GM21576 (cell line): ENCODE measurements around the gene WDR45B.

ENCODE experiments used
- ATAC-seq: cut with Tn5 transposase; IDR thresholded peaks from one replicate; pipeline ENCODE4 v1.9.1; 2021; ENCODE audit warnings: mild to moderate bottlenecking, moderate library complexity; ENCODE audit not compliant: unreplicated experiment

WDR45B gene

DNA sequence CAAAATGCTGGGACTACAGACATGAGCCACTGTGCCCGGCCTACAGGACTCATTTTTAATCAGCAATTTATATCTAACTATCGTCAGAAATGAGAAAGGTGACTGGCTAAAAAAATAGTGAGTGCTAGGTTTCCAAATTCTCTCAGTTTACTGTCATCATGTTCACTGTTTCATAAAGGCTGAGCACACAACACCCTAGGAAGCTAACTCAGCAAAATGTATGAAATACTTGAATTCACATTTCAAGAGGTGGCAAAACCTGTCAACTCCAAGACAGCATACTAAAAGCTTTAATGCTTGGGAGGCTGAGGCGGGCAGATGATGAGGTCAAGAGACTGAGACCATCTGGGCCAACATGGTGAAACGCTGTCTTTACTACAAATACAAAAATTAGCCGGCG, 16.7 kb downstream of the WDR45B start:
- no peak for ATAC-seq

DNA sequence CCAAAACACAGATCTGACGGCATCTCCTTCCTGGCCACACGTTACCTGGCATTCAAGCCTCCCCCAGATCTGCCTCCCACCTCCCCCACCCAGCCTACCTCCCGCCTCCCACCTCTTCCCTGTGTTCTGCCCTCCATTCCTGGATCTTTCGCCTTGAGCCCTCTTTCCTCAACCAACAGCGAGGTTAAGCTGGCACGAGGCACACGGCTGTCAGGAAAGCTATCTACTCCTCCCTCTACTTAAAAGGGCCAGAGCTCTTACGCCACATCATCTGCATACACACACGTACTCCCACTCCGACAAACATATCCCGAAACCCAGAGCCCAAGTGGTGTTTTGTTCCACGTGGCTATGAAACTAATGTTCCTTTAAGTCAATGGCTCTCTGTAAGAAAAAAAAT, 18.0 kb downstream of the WDR45B start:
- ATAC-seq: no peak

DNA sequence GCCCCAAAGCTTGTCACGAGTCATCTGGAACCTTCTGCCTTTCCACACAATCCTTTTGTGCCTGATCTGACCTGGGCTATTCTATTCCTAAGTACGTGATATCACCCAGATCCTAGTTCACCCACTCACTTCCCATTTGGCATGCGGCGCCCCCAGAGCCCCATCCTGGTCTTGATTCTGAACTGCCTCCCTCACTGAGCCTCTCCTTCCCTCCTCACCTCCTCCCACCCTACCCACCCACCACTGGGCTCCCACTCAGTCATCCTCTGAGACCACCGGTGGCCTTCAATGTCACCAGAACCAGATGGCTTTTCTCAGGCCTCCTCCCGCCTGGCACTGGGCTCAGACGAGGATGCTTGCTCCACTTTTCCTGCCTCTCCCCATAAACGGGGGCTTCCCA, 18.5 kb downstream of the WDR45B start:
- no peak for ATAC-seq

DNA sequence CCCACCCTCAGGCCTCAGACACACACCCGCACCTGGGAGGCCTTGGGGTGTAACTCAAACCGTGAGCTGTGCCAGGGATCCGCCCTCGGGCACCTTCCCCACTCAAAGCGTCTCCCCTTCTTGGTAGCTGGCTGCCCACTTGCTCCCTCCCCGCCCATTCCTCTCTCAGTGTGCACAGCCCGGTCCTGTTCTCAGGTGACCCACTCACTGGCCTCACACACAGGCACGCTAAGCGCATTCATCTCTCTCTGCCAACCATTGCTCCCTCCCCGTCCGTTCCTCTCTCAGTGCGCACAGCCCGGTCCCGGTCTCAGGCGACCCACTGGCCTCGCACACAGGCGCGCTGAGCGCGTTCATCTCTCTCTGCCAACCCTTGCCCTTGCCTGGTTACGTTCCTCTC, 20.8 kb downstream of the WDR45B start:
- ATAC-seq: no peak

DNA sequence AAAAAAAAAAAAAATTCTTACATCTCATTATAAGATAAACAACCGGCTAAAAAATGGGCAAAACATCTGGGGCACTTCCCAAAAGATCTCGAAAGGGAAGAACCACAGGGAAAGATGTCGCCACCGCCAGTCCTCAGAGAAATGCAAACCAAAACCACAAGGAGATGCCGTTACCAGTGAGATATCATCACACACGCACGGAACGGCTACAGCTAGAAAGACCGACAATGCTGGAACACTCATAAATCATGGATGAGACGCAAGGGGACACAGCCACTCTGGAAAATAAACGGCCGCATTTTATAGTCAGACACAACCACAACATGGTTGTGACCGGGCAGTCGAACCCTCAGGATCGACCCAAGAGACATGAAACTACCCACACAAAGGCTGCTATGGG, 24.5 kb downstream of the WDR45B start:
- no peak for ATAC-seq

DNA sequence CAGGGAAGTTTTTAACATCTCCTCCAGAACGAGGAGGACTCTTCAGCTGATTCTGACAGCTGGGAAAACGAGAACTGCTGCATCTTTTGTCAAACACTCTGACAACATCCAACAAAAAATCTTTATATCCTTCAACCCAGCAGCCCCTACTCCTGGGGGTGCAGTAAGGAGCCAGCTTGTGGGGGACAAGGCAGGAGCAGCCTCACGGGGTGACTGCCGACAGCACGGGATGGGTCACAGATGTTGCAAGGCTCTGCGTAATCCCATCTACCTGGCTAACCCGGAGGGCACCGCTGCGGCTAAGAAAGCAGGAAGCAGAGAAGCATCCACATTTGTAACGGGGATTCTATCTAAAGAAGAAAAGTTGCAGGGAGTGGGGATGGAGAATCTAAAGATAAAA, 28.6 kb downstream of the WDR45B start:
- no peak for ATAC-seq

DNA sequence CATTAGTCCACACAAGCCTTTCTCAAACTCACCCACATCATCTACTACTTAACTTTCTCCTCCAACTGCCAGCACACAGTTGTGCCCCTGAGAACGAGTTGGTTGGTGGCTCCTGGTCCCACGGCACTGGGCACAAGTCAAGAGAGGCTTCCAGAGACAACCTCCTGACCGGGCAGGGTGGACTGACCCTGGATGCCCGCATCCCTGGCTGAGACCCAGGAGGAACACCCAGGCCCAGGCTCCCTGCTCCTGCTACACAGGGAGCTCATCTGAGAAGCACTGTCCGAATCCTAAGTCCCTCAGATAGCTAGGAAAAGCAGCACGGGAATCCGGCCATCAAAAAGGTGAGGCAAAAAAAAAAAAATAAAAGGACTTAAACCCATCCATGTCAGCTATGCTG, 29.0 kb downstream of the WDR45B start:
- no peak for ATAC-seq

DNA sequence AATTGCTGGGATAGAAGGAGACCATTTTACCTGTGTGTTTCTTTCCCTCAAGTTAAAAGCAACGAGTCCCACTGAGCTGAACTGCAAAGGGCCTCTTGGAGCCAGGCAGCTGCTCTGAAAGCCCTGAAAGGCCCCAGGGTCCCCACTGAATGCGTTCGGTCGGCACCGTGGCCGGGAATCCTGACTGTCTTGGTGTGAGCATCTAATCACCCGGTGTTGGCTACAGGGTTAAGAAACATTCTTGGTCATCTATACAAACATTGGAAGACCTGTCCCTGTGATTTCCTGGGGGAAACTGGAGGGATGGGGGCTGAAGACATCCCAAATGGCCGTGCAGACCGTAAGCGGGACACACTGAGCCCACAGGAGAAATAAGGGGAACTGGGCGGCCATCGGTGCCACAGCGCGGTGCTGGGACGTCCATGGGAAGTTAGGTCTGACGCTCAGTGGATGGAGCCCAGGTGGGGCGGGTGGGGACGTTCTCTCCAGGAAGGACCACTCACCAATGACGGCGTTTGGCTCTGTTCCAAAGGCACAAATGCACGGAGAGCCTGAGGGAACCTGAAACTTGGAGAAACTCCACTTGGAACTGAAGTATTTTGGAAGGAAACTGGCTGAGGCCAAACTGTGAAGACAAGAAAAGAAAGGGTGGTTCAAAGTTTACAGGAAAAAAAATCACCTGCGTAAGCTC, 32.1 kb downstream of the WDR45B start:
- no peak for ATAC-seq

DNA sequence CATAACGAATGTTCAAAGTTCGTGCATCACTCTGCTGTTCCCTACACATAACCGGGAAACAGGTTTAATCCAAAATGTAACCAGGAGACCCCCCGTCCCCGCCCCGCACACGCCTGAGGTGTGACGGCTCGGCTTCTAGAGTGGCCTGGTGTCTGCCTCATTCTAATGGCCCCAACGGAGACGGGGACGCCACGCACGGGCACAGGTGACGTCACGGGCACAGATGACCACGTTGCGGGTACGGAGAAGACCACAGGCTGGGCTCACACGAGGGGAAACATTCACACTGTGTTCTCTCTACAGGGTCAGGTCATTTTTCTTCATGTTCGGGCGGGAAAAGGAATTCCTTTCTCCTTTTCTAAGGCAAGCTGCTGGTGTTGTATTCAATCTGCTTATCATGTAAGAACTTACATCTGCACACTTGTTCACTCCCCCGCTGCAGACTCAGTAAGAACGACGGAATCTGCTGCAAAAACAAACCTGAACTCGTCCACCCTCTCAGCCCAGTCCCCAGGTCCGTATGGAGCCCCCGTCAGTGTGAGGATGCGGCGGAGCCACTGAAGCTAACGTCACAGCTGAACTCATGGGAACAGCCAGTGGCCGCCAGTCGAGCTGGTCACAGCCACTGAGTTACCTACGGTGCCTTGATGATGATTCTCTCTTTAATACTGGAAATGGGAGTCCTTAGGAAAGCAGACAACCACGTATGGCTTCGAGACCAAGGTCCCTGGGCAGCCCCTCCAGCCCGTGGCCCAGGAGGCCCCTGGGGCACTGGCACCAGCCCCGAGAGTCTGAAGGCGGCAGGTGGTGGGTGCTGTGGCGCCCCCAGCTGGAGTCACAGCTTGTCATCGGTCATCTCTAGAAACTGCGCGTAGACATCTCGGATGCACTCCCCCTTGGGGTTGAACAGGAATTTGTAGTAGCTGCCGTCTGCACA, 32.9 kb downstream of the WDR45B start:
- ATAC-seq: no peak

DNA sequence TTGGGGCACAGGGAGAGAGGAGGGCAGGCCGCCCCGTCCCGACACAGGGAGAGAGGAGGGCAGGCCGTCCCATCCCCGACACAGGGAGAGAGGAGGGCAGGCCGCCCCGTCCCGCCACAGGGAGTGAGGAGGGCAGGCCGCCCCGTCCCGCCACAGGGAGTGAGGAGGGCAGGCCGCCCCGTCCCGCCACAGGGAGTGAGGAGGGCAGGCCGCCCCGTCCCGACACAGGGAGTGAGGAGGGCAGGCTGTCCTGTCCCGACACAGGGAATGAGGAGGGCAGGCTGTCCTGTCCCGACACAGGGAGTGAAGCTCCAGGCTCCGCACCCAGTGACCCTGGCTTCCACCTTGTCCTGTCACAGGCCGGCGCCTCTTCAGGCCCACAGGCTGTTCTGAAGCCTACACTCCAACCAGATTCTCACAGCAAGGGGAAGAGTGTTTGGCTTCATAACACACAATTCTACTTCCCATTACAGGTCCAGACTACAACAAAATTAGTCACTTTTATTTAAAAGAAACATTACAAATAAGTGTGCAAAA, 34.1 kb downstream of the WDR45B start:
- ATAC-seq: no peak

DNA sequence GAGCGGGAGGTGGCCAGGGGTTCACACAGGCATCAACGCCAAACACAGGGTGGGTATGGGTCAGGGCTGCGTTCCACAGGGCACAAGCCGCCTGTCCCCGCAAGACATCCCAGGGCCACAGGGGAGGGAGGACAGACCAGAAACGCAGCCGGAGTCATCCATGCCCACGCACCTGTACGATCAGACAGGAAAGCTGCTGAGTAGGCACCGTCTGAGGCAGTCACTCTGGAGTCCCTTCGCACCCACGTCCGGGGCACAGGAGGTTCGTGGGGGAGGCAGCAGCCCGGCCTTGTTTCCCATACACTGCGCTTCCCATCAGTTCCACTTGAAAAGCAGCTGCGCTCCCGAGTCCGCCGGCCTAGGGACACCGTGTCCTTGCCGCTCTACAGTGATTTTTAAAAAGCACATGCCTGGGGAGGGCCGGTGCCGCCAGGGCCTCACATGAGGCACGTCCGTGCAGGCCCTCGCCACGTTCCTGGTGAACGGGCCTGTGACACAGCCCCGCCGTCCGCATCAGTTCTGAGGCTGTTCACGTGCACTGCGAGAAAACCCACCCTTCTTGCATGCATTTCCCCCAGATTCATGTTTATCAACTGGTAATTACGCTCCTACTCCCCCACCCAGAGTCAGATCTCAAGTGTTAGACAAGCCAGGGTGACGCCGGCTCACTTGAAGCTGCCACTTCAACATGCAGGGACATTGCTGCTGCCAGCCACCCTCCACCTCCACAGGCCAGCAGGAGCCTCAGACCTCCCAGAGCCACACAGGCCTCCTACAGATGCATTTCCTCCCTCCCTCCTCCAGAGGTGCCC, 34.8 kb downstream of the WDR45B start:
- no peak for ATAC-seq

DNA sequence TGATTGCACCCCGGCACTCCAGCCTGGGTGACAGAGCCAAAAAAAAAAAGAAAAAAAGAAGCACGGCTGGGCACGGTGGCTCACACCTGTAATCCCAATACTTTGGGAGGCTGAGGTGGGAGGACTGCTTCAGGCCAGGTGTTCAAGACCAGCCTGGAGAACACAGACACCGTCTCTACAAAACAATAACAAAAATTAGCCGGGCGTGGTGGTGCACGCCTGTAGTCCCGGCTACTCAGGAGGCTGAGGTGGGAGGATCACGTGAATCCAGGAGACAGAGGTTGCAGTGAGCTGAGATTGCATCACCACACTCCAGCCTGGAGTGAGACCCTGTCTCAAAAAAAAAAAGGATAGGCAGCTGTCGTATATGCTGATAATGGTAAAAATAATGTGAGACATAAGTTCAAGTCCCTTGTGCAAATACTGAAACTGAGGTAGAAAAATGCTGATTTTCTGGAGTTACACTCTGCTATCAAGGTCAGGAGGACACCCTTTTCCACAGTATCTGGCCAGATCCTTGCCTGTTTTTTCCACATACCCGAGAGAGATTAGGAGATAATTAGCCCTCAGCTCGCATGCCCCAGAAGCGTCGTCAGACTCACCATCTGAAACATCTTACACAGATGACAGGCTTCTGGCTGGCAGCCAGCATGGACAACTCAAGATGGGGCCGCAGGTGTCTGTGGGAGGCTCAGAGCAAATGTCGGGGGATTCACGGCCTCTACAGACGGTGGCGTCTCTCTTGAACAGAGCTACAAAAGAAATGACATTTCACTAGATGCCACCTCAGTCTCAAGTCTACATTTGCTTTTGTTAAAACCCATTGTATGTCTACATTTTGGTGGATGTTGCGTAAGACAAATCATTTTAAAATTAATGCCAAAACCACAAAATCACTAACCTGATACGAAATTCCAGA, 36.8 kb downstream of the WDR45B start:
- ATAC-seq: no peak

DNA sequence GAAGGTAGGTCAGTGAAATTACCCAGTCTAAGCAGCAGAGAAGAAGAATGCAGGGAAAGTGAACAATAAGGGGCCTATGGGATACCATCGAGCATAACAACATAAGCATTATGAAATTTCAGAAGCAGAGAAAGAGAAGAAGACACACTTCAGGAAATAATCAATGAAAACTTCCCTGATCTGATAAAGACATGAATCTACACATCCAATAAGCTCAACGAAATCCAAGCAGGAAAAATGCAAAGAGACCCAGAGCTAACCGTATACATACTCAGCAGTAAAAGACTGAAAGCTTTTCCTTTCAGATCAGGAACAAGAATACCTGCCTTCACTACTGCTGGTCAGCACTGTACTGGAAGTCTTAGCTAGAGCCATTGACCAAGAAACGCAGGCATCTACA, 38.6 kb downstream of the WDR45B start:
- ATAC-seq: no peak

DNA sequence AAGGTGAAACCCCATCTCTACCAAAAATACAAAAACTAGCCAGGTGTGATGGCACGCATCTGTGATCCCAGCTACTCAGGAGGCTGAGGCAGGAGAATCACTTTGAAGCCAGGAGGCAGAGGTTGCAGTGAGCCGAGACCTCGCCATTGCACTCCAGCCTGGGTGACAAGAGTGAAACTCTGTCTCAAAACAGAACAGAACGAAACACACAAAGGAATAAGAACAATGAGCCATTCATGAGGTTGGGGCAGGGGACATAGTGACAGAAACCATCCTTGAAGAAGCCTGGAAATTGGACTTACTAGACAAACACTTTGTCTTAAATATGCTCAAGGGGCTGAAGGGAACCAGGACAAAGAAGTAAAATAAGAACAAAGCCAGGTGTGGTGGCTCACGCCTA, 39.4 kb downstream of the WDR45B start:
- no peak for ATAC-seq

DNA sequence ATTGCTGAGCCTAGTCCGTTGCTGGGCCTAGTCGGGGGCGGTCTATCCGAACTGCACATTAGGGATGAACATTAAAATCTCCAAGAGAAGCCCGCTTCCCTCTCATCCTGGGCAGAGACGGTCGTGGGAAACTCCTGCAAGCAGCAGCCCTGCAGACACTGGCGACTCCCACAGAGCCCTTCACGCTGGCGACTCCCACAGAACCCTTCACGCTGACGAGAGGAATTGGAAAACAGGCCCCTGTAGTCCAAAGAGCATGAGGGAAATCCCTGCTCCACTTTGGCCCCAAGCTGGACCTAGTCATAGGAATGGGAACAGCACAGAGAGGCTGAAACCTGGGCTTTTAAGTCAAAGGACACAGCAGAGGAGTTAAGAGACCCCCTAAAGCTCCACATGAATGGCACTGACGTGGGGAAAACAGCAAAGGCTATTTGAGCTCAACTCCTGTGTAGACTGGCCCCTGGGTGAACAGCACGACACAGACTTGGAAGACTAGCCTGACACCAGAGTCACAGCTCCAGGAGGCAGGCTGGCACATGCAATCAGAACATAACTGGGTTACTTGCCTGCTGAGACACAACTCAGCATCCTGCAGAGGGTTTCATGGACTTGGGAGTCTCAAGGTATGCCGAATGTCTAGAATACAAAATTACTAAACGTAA, 42.2 kb downstream of the WDR45B start:
- ATAC-seq: no peak

DNA sequence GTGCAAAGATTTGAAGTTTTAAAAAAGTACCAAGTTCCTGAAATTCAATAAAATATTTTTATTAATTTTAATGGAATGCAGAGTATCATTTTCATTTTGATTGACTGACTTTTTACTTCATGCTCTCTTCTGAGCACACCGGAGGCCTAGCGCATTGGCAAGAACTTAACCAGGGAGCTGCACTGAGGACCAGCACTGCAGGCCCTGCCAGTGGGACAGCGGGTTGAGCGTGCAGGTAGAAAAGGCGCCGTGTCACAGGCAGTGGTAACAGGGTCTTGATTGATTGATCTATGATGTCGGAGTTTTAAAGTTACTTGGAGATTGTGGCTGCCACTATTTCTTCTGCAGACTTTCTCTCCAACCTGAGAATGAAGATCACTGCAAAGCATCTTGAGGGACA, 43.7 kb downstream of the WDR45B start:
- ATAC-seq: no peak

DNA sequence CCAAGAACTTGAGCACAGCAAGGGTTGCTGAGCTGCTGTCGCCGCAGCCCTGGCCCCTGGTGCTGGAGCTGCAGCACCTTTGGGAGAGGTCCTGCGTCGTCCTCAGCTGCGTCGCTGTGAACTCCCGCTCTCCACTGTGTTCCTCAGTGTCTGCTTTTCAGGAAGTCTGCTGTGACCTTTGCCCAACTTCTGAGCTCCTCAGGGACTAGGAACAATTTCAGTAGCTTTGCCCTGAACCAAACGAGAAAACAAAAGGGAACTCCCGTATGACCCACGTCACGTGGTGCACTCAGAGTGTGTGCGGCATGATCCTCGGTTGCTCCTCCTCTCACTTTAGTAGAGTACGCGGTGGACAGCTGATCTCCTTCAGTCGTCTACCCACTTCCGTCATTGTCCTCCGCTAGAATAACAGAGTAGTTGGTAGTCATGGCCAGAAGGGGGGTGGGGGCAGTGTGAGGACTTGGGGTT, 44.2 kb downstream of the WDR45B start:
- ATAC-seq: no peak

DNA sequence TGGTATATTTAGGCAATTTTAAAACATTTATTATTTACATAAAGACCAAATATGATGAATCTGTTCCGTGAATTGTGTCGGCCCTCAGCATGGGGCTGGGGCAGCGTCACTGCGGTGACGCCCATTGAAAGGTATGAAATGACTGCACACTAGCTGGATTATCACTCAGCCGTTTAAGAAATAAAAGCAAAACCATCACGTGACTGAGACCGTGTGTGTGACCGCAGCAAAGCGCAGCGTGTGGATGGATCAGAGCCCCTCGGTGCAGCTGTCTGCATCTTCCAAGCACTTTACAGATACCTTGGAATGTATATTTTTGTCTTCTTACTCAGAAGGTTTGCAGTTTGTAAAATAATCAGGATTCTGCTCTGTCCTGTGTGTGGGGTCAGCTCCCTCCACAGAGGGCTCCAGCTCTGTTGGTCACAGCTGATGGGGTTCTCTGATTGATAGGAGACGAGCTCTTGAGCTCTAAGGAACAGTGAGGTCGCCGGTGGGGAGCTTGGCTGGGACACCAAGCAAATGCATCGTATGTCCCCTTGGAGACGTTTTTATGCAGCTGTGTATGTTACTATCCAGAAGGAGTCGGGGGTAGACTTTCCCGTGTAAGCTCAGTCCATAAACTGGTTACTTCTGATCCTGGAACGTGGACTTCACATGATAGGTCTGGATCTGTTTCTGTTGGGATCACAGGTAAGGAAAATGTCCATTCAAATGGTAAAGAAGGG, 45.1 kb downstream of the WDR45B start:
- ATAC-seq: no peak

DNA sequence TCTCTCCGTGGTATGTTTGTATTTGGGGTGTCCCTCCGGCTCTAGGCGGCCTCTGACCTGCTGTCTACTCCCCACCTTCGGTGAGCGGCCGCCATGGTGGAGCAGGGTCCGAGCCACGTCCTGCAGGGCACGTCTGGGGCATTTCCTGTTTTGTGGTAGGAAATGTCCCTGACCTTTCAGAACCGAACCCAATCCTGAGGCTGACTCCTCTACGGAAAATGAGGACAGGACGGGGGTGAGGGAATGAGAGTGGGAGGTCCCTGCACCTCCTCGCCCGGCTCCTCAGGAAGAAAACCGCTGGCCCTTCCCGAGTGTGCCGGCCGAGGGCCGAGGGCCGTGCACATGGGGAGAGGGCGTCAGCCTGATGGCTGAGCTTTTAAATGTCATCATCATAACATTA, 45.8 kb downstream of the WDR45B start:
- ATAC-seq: no peak
